Activated effector memory CD4-positive, alpha-beta T cell treated with anti-CD3 and anti-CD28 coated beads, Interleukin-2, amount 50 U/mL, for 16 hours (primary cell): ENCODE data around the gene PRSS38.

ENCODE experiments used
- DNase-seq: peaks from one replicate; pipeline ENCODE4 v3.0.0-alpha.2; 2020

PRSS38 gene

GRCh38 chr1:227793948-227794816 is 21.3 kb upstream of the PRSS38 start:
- no peak for DNase-seq

GRCh38 chr1:227794817-227795192 is 20.7 kb upstream of the PRSS38 start:
- no peak for DNase-seq

- no peak for DNase-seq
These were observed 19.7 kb upstream of the PRSS38 start for GRCh38 chr1:227795732-227796131.

GRCh38 chr1:227796359-227796915 is 19.0 kb upstream of the PRSS38 start:
- no peak for DNase-seq

GRCh38 chr1:227797144-227797543 is 18.3 kb upstream of the PRSS38 start:
- no peak for DNase-seq

- DNase-seq: no peak
These were observed 17.9 kb upstream of the PRSS38 start for GRCh38 chr1:227797625-227798024.

GRCh38 chr1:227798078-227798802 is 17.2 kb upstream of the PRSS38 start:
- no peak for DNase-seq

- DNase-seq: no peak
These were observed 15.7 kb upstream of the PRSS38 start for GRCh38 chr1:227799756-227800155.

- DNase-seq: no peak
These were observed 11.5 kb upstream of the PRSS38 start for GRCh38 chr1:227803933-227804332.

GRCh38 chr1:227805606-227806197 is 9.8 kb upstream of the PRSS38 start:
- DNase-seq: no peak

- no peak for DNase-seq
These were observed 6.9 kb upstream of the PRSS38 start for GRCh38 chr1:227808566-227808965.

- no peak for DNase-seq
These were observed 6.4 kb upstream of the PRSS38 start for GRCh38 chr1:227809026-227809425.

- no peak for DNase-seq
These were observed 1.5 kb upstream of the PRSS38 start for GRCh38 chr1:227813962-227814361.

GRCh38 chr1:227816750-227817446 is 1.4 kb downstream of the PRSS38 start:
- DNase-seq: no peak

- no peak for DNase-seq
These were observed 8.1 kb downstream of the PRSS38 start for GRCh38 chr1:227823537-227823936.

- DNase-seq: no peak
These were observed 8.7 kb downstream of the PRSS38 start for GRCh38 chr1:227824204-227824603.

GRCh38 chr1:227828786-227829185 is 13.3 kb downstream of the PRSS38 start:
- DNase-seq: no peak

- no peak for DNase-seq
These were observed 22.7 kb downstream of the PRSS38 start for GRCh38 chr1:227838181-227838580.

GRCh38 chr1:227841096-227841495 is 25.6 kb downstream of the PRSS38 start:
- DNase-seq: no peak

GRCh38 chr1:227844320-227845146 is 29.1 kb downstream of the PRSS38 start:
- DNase-seq: no peak

- no peak for DNase-seq
These were observed 29.6 kb downstream of the PRSS38 start for GRCh38 chr1:227845147-227845458.

- no peak for DNase-seq
These were observed 30.0 kb downstream of the PRSS38 start for GRCh38 chr1:227845519-227845918.
